ENCODE results near the gene SMIM35. TPM values are rescaled to one million over a fixed set of nuclear protein-coding genes. Genes with fewer than 3 reads are reported as not detected.

The SMIM35 gene
- total RNA-seq, 1 experiment from 2014 or later = not detected

GRCh38 chr11:118112711-118113430, 26.1 kb upstream of the SMIM35 start:
- peaks cover 14% of the 10 kb centered on the region for H3K4me1 Mint-ChIP-seq
- CTCF ChIA-PET = no interaction called here
- DNase-seq (ENCODE audit: low spot score) (no peak), ATAC-seq (no peak)
- H3K27me3 Mint-ChIP-seq (ENCODE audit: low read depth) = no peaks in the 10 kb centered on the region; the same call in 1 of the 2 replicates
- no peak overlapping the region for H3K27ac Mint-ChIP-seq
- no peak for TF ChIP-seq IRF2 (CRISPR knock-in tag; IDR thresholded peaks at IDR 0.05; ENCODE audit: borderline replicate concordance, low read depth)
- no peak for TF ChIP-seq FOXK1 (CRISPR knock-in tag; IDR thresholded peaks at IDR 0.05)
- TF ChIP-seq CTCF (IDR thresholded peaks at IDR 0.05) = no peak
- TF ChIP-seq, protein P1, sequence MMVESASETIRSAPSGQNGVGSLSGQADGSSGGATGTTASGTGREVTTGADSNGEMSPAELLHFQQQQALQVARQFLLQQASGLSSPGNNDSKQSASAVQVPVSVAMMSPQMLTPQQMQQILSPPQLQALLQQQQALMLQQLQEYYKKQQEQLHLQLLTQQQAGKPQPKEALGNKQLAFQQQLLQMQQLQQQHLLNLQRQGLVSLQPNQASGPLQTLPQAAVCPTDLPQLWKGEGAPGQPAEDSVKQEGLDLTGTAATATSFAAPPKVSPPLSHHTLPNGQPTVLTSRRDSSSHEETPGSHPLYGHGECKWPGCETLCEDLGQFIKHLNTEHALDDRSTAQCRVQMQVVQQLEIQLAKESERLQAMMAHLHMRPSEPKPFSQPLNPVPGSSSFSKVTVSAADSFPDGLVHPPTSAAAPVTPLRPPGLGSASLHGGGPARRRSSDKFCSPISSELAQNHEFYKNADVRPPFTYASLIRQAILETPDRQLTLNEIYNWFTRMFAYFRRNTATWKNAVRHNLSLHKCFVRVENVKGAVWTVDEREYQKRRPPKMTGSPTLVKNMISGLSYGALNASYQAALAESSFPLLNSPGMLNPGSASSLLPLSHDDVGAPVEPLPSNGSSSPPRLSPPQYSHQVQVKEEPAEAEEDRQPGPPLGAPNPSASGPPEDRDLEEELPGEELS (CRISPR knock-in tag; IDR thresholded peaks at IDR 0.05) = no peak
- no peak for TF ChIP-seq NFE2L1 (CRISPR knock-in tag; IDR thresholded peaks at IDR 0.05)
- no peak for TF ChIP-seq TCF7 (CRISPR knock-in tag; IDR thresholded peaks at IDR 0.05; ENCODE audit: low read depth)
- no peak for TF ChIP-seq ZNF396 (CRISPR knock-in tag; IDR thresholded peaks at IDR 0.05; ENCODE audit: borderline replicate concordance)
- H3K4me3 Mint-ChIP-seq = no peak overlapping the region
- no peaks in the 10 kb centered on the region for H3K9me3 Mint-ChIP-seq
- no peaks in the 10 kb centered on the region for H3K36me3 Mint-ChIP-seq
- POLR2A ChIA-PET = interaction anchor here (0.6 kb wide), 1 partner anchor 43 kb away, joined by 8 read pairs; no protein-coding TSS in a partner anchor

DNA sequence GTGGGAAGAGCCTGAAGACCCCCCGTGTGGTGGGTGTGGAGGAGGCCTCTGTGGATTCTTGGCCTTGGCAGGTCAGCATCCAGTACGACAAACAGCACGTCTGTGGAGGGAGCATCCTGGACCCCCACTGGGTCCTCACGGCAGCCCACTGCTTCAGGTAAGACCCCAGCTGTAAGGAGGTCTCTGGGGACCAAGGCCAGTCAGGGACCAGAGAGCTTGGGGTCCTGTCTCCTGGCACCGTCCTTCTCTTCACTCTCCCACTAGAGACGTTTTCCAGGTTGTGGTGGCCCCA, 24.9 kb upstream of the SMIM35 start:
- ChIA-PET CTCF (no interaction called here), POLR2A (no interaction called here)
- Mint-ChIP-seq H3K4me3 (no peak overlapping the region), H3K4me1 (peaks cover 14% of the 10 kb centered on the region), H3K9me3 (no peaks in the 10 kb centered on the region), H3K27ac (no peak overlapping the region), H3K27me3 (ENCODE audit: low read depth) (no peaks in the 10 kb centered on the region; the same call in 1 of the 2 replicates), H3K36me3 (no peaks in the 10 kb centered on the region)
- DNase-seq (ENCODE audit: low spot score) (no peak), ATAC-seq (no peak)
- no peak for TF ChIP-seq TP53 (CRISPR knock-in tag; IDR thresholded peaks at IDR 0.05)
- no peak for TF ChIP-seq ATF1 (CRISPR knock-in tag; IDR thresholded peaks at IDR 0.05)
- TF ChIP-seq, protein P2, sequence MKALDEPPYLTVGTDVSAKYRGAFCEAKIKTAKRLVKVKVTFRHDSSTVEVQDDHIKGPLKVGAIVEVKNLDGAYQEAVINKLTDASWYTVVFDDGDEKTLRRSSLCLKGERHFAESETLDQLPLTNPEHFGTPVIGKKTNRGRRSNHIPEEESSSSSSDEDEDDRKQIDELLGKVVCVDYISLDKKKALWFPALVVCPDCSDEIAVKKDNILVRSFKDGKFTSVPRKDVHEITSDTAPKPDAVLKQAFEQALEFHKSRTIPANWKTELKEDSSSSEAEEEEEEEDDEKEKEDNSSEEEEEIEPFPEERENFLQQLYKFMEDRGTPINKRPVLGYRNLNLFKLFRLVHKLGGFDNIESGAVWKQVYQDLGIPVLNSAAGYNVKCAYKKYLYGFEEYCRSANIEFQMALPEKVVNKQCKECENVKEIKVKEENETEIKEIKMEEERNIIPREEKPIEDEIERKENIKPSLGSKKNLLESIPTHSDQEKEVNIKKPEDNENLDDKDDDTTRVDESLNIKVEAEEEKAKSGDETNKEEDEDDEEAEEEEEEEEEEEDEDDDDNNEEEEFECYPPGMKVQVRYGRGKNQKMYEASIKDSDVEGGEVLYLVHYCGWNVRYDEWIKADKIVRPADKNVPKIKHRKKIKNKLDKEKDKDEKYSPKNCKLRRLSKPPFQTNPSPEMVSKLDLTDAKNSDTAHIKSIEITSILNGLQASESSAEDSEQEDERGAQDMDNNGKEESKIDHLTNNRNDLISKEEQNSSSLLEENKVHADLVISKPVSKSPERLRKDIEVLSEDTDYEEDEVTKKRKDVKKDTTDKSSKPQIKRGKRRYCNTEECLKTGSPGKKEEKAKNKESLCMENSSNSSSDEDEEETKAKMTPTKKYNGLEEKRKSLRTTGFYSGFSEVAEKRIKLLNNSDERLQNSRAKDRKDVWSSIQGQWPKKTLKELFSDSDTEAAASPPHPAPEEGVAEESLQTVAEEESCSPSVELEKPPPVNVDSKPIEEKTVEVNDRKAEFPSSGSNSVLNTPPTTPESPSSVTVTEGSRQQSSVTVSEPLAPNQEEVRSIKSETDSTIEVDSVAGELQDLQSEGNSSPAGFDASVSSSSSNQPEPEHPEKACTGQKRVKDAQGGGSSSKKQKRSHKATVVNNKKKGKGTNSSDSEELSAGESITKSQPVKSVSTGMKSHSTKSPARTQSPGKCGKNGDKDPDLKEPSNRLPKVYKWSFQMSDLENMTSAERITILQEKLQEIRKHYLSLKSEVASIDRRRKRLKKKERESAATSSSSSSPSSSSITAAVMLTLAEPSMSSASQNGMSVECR (CRISPR knock-in tag; IDR thresholded peaks at IDR 0.05; ENCODE audit: borderline replicate concordance) = no peak
- no peak for TF ChIP-seq GABPB1 (CRISPR knock-in tag; IDR thresholded peaks at IDR 0.05)
- TF ChIP-seq NR3C1 (CRISPR knock-in tag; conservative IDR thresholded peaks at IDR 0.05; ENCODE audit: low read depth) = no peak
- TF ChIP-seq GTF2I (CRISPR knock-in tag; conservative IDR thresholded peaks at IDR 0.05) = no peak
- no peak for TF ChIP-seq E2F4 (CRISPR knock-in tag; IDR thresholded peaks at IDR 0.05; ENCODE audit: borderline replicate concordance, low read depth)
- TF ChIP-seq IRF2 (CRISPR knock-in tag; IDR thresholded peaks at IDR 0.05; ENCODE audit: borderline replicate concordance, low read depth) = no peak
- TF ChIP-seq, protein P3, sequence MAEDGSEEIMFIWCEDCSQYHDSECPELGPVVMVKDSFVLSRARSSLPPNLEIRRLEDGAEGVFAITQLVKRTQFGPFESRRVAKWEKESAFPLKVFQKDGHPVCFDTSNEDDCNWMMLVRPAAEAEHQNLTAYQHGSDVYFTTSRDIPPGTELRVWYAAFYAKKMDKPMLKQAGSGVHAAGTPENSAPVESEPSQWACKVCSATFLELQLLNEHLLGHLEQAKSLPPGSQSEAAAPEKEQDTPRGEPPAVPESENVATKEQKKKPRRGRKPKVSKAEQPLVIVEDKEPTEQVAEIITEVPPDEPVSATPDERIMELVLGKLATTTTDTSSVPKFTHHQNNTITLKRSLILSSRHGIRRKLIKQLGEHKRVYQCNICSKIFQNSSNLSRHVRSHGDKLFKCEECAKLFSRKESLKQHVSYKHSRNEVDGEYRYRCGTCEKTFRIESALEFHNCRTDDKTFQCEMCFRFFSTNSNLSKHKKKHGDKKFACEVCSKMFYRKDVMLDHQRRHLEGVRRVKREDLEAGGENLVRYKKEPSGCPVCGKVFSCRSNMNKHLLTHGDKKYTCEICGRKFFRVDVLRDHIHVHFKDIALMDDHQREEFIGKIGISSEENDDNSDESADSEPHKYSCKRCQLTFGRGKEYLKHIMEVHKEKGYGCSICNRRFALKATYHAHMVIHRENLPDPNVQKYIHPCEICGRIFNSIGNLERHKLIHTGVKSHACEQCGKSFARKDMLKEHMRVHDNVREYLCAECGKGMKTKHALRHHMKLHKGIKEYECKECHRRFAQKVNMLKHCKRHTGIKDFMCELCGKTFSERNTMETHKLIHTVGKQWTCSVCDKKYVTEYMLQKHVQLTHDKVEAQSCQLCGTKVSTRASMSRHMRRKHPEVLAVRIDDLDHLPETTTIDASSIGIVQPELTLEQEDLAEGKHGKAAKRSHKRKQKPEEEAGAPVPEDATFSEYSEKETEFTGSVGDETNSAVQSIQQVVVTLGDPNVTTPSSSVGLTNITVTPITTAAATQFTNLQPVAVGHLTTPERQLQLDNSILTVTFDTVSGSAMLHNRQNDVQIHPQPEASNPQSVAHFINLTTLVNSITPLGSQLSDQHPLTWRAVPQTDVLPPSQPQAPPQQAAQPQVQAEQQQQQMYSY (CRISPR knock-in tag; IDR thresholded peaks at IDR 0.05) = no peak
- no peak for TF ChIP-seq JAZF1 (CRISPR knock-in tag; IDR thresholded peaks at IDR 0.05)
